ENCODE measurements around the gene SCAI. TPM values are rescaled to one million over a fixed set of nuclear protein-coding genes. Genes with fewer than 3 reads are reported as not detected.
"Not testable (repeated sequence)": the region's sequence is repeated elsewhere in the genome, so short reads cannot be mapped to it uniquely, and the experiment has no call there.

Gene SCAI
- total and polyA plus RNA-seq, 4 donors: 1.4 to 39.9 (median 8.0) TPM

GRCh38 chr9:125125523-125125922, 17.8 kb downstream of the SCAI start:
- ATAC-seq (ENCODE audit: insufficient read depth, low FRiP score): peak; percentile 30

GRCh38 chr9:125121146-125121545, 22.2 kb downstream of the SCAI start:
- no peak for DNase-seq
- Histone ChIP-seq H3K9me3 (ENCODE audit: control insufficient read depth in 4 of 4, insufficient read depth in 3 of 4, low read length in 3 of 4) (no peaks in the 10 kb centered on the region), H3K4me1 (ENCODE audit: control insufficient read depth in 5 of 5, insufficient read depth in 5 of 5, low read length in 5 of 5) (peaks cover 0 to 6% (median 4%) of the 10 kb centered on the region in 5 donors), H3K4me3 (no peak overlapping the region), H3K27me3 (ENCODE audit: control insufficient read depth in 3 of 3, insufficient read depth in 3 of 3, low read length in 2 of 3) (no peaks in the 10 kb centered on the region), H3K27ac (ENCODE audit: low read depth in 1 of 2, low read length in 1 of 2) (no peak overlapping the region), H3K36me3 (ENCODE audit: control insufficient read depth in 4 of 4, insufficient read depth in 4 of 4, low read length in 4 of 4) (no peaks in the 10 kb centered on the region), H3K9ac (ENCODE audit: insufficient read depth in 1 of 2, low read length in 2 of 2) (no peak overlapping the region)
- WGBS, 2 donors: 39 to 64% methylated on average over 2 of the region's 2 CpGs
- TF ChIP-seq CTCF (IDR thresholded peaks at IDR 0.05; ENCODE audit: control extremely low read depth, extremely low read depth): no peak
- no peak for ATAC-seq (ENCODE audit: insufficient read depth, low FRiP score)

More at GRCh38 chr9:125125523-125125922, 17.8 kb downstream of the SCAI start:
- Histone ChIP-seq H3K9me3 (ENCODE audit: control insufficient read depth in 4 of 4, insufficient read depth in 3 of 4, low read length in 3 of 4) (no peaks in the 10 kb centered on the region), H3K27me3 (ENCODE audit: control insufficient read depth in 3 of 3, insufficient read depth in 3 of 3, low read length in 2 of 3) (no peaks in the 10 kb centered on the region), H3K4me3 (no peak overlapping the region), H3K9ac (ENCODE audit: insufficient read depth in 1 of 2, low read length in 2 of 2) (no peak overlapping the region), H3K4me1 (ENCODE audit: control insufficient read depth in 5 of 5, insufficient read depth in 5 of 5, low read length in 5 of 5) (peaks cover 0 to 8% (median 5%) of the 10 kb centered on the region in 5 donors), H3K36me3 (ENCODE audit: control insufficient read depth in 4 of 4, insufficient read depth in 4 of 4, low read length in 4 of 4) (peaks cover 0 to 2% (median 0%) of the 10 kb centered on the region in 4 donors), H3K27ac (ENCODE audit: low read depth in 1 of 2, low read length in 1 of 2) (peak overlapping the region in 1 of 2 donors; percentile 77)
- no peak for TF ChIP-seq CTCF (IDR thresholded peaks at IDR 0.05; ENCODE audit: control extremely low read depth, extremely low read depth)
- peak in 1 of 3 donors; percentile 11 for DNase-seq
- WGBS, 2 donors: 65 to 83% methylated on average over 7 of the region's 7 CpGs

DNA sequence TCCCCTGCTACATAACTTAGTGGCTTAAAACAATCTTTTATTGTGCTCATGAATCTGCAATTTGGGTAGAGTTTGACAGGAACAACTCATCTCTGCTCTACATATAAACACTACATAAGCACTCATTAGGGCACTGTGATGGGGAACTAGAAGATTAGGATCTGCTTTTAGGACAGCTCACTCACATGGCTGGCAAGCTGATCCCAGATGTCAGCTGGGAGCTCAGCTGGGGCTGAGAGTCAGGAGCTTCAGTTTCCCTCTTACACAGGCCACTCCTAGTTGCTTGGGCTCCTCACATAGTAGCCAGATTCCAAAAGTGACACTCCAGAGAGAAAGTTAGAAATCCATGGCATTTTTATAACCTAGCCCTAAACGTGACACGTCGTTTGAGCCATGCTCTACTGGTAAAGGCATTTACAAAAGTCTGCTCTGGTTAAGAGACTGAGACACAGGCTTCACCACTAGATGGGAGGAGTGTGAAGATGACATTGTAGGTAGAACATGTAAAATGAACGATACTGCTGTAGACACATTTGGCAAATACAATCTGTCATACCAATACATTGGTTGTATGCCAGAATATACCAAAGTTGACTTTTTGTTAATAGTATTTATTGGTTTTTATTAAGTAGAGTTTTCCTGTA, 23.6 kb downstream of the SCAI start:
- Histone ChIP-seq H3K36me3 (ENCODE audit: control insufficient read depth in 4 of 4, insufficient read depth in 4 of 4, low read length in 4 of 4) (no peaks in the 10 kb centered on the region), H3K9ac (ENCODE audit: insufficient read depth in 1 of 2, low read length in 2 of 2) (no peak overlapping the region), H3K27me3 (ENCODE audit: control insufficient read depth in 3 of 3, insufficient read depth in 3 of 3, low read length in 2 of 3) (no peaks in the 10 kb centered on the region), H3K9me3 (ENCODE audit: control insufficient read depth in 4 of 4, insufficient read depth in 3 of 4, low read length in 3 of 4) (no peaks in the 10 kb centered on the region), H3K27ac (ENCODE audit: low read depth in 1 of 2, low read length in 1 of 2) (no peak overlapping the region), H3K4me1 (ENCODE audit: control insufficient read depth in 5 of 5, insufficient read depth in 5 of 5, low read length in 5 of 5) (no peaks in the 10 kb centered on the region), H3K4me3 (no peak overlapping the region)
- 74 to 79% methylated on average over 4 of the region's 4 CpGs for WGBS, 2 donors
- ATAC-seq (ENCODE audit: insufficient read depth, low FRiP score) (no peak), DNase-seq (no peak)
- no peak for TF ChIP-seq CTCF (IDR thresholded peaks at IDR 0.05; ENCODE audit: control extremely low read depth, extremely low read depth)

- ATAC-seq (ENCODE audit: insufficient read depth, low FRiP score): not testable (repeated sequence)
Observed at GRCh38 chr9:125118696-125119095, 24.6 kb downstream of the SCAI start.

DNA sequence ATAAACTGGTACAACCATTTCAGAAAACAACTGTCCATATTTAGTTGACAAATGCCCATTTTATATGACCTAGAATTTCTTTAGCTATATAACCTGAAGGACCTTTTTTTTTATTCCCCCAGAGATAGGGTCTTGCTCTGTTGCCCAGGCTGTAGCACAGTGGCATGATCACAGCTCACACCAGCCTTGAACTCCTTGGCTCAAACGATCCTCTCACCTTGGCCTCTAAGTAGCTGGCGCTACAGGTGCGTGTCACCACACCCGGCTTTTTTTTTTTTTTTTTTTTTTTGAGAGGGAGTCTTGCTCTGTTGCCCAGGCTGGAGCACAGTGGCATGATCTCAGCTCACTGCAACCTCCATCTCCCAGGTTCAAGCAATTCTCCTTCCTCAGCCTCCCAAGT, 28.8 kb downstream of the SCAI start:
- not testable (repeated sequence) for H3K9ac ChIP-seq (ENCODE audit: insufficient read depth in 1 of 2, low read length in 2 of 2); H3K27me3 ChIP-seq (ENCODE audit: control insufficient read depth in 3 of 3, insufficient read depth in 3 of 3, low read length in 2 of 3); H3K9me3 ChIP-seq (ENCODE audit: control insufficient read depth in 4 of 4, insufficient read depth in 3 of 4, low read length in 3 of 4); H3K36me3 ChIP-seq (ENCODE audit: control insufficient read depth in 4 of 4, insufficient read depth in 4 of 4, low read length in 4 of 4); H3K4me1 ChIP-seq (ENCODE audit: control insufficient read depth in 5 of 5, insufficient read depth in 5 of 5, low read length in 5 of 5); H3K27ac ChIP-seq (ENCODE audit: low read depth in 1 of 2, low read length in 1 of 2); DNase-seq; ATAC-seq (ENCODE audit: insufficient read depth, low FRiP score); H3K4me3 ChIP-seq
- WGBS, 2 donors: 94 to 95% methylated on average over 4 of the region's 4 CpGs

More at GRCh38 chr9:125118696-125119095, 24.6 kb downstream of the SCAI start:
- H3K4me1 ChIP-seq (ENCODE audit: control insufficient read depth in 5 of 5, insufficient read depth in 5 of 5, low read length in 5 of 5); DNase-seq; H3K27ac ChIP-seq (ENCODE audit: low read depth in 1 of 2, low read length in 1 of 2); H3K9ac ChIP-seq (ENCODE audit: insufficient read depth in 1 of 2, low read length in 2 of 2); H3K27me3 ChIP-seq (ENCODE audit: control insufficient read depth in 3 of 3, insufficient read depth in 3 of 3, low read length in 2 of 3); H3K36me3 ChIP-seq (ENCODE audit: control insufficient read depth in 4 of 4, insufficient read depth in 4 of 4, low read length in 4 of 4); H3K4me3 ChIP-seq; H3K9me3 ChIP-seq (ENCODE audit: control insufficient read depth in 4 of 4, insufficient read depth in 3 of 4, low read length in 3 of 4): not testable (repeated sequence)
- WGBS, 2 donors: 90 to 99% methylated on average over 2 of the region's 2 CpGs
